Naive thymus-derived CD8-positive, alpha-beta T cell (primary cell): ENCODE results near the gene TMEM132D. TPM values are rescaled to one million over a fixed set of nuclear protein-coding genes. Genes with fewer than 3 reads are reported as not detected.

Experiments
- ATAC-seq, 2 donors: fragments of 150-1000 bp; cut with Tn5 transposase in 1 of 2; sonication (Bioruptor Pico), chemical (Tn5 transposase) in 1 of 2; 1 replicate in 1 of 2; 2 replicates in 1 of 2; pipeline ENCODE4 v1.10.0; 2021; ENCODE audit warnings: mild to moderate bottlenecking in 2 of 2, moderate library complexity in 2 of 2
- POLR2A ChIA-PET: fragments of 350-600 bp; sonication (Branson Sonifier 250); formaldehyde crosslinking; loops from one replicate; lab custom pipeline; 2021; ENCODE audit warnings: antibody characterized with exemption; lab: Charles Lee
- DNase-seq, 10 donors: peaks; one replicate each; pipeline versions ENCODE4 v3.0.0 to v3.0.0-alpha.2; 2020 to 2022
- H3K27ac Mint-ChIP-seq, 10 donors: one replicate each; pipeline ENCODE4 v1.8.0; 2020 to 2022; ENCODE audit warnings: mild to moderate bottlenecking in 10 of 10, mixed read lengths in 10 of 10, moderate library complexity in 4 of 10, inconsistent platforms in 1 of 10
- H3K27me3 Mint-ChIP-seq, 5 donors: one replicate each; pipeline ENCODE4 v1.8.0; 2021 to 2022; ENCODE audit warnings: mixed read lengths in 5 of 5
- H3K36me3 Mint-ChIP-seq, 3 donors: one replicate each; pipeline ENCODE4 v1.8.0; 2020 to 2022; ENCODE audit warnings: mixed read lengths in 3 of 3, mild to moderate bottlenecking in 2 of 3, inconsistent platforms in 1 of 3
- H3K4me1 Mint-ChIP-seq, 4 donors: one replicate each; pipeline ENCODE4 v1.8.0; 2021 to 2022; ENCODE audit warnings: mixed read lengths in 4 of 4
- H3K4me3 Mint-ChIP-seq, 10 donors: one replicate each; pipeline ENCODE4 v1.8.0; 2020 to 2022; ENCODE audit warnings: mild to moderate bottlenecking in 10 of 10, mixed read lengths in 10 of 10, moderate library complexity in 6 of 10, inconsistent platforms in 1 of 10
- H3K9me3 Mint-ChIP-seq, 9 donors: one replicate each; pipeline ENCODE4 v1.8.0; 2020 to 2022; ENCODE audit warnings: mixed read lengths in 9 of 9, mild to moderate bottlenecking in 3 of 9, inconsistent platforms in 1 of 9, moderate library complexity in 1 of 9
- polyA plus RNA-seq, 3 donors: library from polyadenylated mRNA; unstranded; fragments of 300-500 nt; fragmentation: Illumina TruSeq; gene quantifications; one replicate each; pipeline ENCODE4 v1.2.3, GENCODE V29; 2021
- total RNA-seq, 8 experiments: library from RNA in 2 of 8; stranded (reverse) in 2 of 8; gene quantifications; one replicate each; pipeline ENCODE4 v1.2.3 and lab custom pipeline; 2021 to 2026

The TMEM132D gene
- total and polyA plus RNA-seq, 5 experiments from 2014 or later = not detected

GRCh38 chr12:129571901-129572494 lies 331.8 kb downstream of the TMEM132D start:
- peaks cover 0 to 4% (median 0%) of the 10 kb centered on the region in 5 donors for H3K27me3 Mint-ChIP-seq
- peaks cover 0 to 11% (median 0%) of the 10 kb centered on the region in 9 donors for H3K9me3 Mint-ChIP-seq
- peaks cover 0 to 4% (median 0%) of the 10 kb centered on the region in 3 donors for H3K36me3 Mint-ChIP-seq
- DNase-seq (no peak), ATAC-seq (no peak)
- H3K27ac Mint-ChIP-seq = no peak overlapping the region
- peaks cover 0 to 3% (median 0%) of the 10 kb centered on the region in 4 donors for H3K4me1 Mint-ChIP-seq
- no peak overlapping the region for H3K4me3 Mint-ChIP-seq
- POLR2A ChIA-PET = no interaction called here

DNA sequence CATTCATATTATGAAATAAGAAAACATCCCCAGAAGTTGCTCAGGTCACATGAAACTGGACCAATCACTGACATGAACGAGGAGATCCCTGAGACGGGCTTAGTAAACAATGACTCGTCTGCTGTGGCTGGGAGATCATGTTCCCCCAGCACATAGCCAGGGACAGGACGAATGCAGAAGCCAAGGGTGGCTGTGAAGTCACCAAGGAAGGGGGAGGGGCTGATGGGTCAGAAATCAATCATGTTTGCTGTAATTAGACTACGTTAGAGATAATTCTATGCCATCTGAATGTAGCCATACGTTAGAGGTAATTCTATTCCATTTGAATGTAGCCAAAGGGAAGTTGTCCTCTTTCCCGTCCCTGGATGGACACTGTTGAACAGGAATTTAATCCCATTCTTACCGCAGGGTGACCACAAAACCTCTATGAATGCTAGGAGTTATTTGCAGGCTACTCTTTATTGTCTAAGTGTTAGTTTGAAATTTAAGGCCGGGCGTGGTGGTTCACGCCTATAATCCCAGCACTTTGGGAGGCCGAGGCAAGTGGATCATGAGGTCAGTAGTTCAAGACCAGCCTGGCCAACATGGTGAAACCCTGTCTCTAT lies 332.9 kb downstream of the TMEM132D start:
- peaks cover 0 to 11% (median 0%) of the 10 kb centered on the region in 9 donors for H3K9me3 Mint-ChIP-seq
- no peak for DNase-seq
- H3K36me3 Mint-ChIP-seq = peaks cover 0 to 4% (median 0%) of the 10 kb centered on the region in 3 donors
- peaks cover 0 to 4% (median 0%) of the 10 kb centered on the region in 5 donors for H3K27me3 Mint-ChIP-seq
- peaks cover 0 to 3% (median 0%) of the 10 kb centered on the region in 4 donors for H3K4me1 Mint-ChIP-seq
- no peak overlapping the region for H3K4me3 Mint-ChIP-seq
- H3K27ac Mint-ChIP-seq = no peak overlapping the region
- no peak for ATAC-seq
- POLR2A ChIA-PET = no interaction called here

DNA sequence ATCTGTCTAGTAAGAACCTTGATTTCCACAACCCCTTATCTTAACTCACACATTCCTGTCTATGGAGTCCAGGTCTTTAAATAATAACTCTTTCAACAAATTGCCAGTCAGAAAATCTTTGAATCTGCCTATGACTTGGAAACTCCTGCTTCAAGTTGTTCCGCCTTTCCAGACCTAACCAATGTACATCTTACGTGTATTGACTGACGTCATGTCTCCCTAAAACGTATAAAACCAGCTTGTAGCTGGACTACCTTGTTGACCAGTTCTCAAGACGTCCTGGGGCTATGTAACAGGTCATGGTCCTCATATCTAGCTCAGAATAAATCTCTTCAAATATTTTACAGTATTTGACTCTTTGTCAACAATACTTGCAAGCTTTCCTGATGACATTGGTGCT lies 337.0 kb downstream of the TMEM132D start:
- Mint-ChIP-seq H3K27me3 (peaks cover 0 to 3% (median 0%) of the 10 kb centered on the region in 5 donors), H3K4me3 (no peak overlapping the region), H3K36me3 (peaks cover 0 to 4% (median 0%) of the 10 kb centered on the region in 3 donors), H3K4me1 (no peaks in the 10 kb centered on the region), H3K27ac (no peak overlapping the region), H3K9me3 (peaks cover 0 to 17% (median 0%) of the 10 kb centered on the region in 9 donors)
- ATAC-seq (no peak), DNase-seq (no peak)
- POLR2A ChIA-PET = no interaction called here

DNA sequence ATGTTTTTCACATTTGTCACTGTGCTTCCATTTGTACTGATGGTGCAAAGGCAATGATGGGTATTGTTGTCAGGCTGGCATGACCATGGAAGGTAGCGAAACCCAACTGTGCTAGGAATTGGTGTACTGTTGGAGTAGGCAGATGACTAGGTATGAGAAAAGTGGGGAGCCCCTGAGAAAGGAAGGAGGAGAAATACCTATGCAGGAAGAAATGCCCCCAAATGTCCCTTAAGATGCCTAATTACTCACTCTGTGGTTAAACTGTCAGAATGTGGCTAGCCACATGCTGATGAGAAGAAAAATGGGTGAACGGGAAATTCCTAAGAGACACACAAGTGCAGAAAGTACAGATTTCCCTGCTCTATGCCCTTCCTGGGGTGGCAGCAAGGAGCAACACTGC lies 339.1 kb downstream of the TMEM132D start:
- Mint-ChIP-seq H3K27ac (no peak overlapping the region), H3K36me3 (no peaks in the 10 kb centered on the region), H3K9me3 (peaks cover 0 to 9% (median 0%) of the 10 kb centered on the region in 9 donors), H3K4me3 (no peak overlapping the region), H3K4me1 (no peaks in the 10 kb centered on the region), H3K27me3 (peaks cover 0 to 3% (median 0%) of the 10 kb centered on the region in 5 donors)
- no peak for DNase-seq
- no peak for ATAC-seq
- POLR2A ChIA-PET = no interaction called here

GRCh38 chr12:129563266-129563665 lies 340.6 kb downstream of the TMEM132D start:
- Mint-ChIP-seq H3K27me3 (peaks cover 0 to 3% (median 0%) of the 10 kb centered on the region in 5 donors), H3K4me3 (no peak overlapping the region), H3K9me3 (peaks cover 0 to 10% (median under 1%) of the 10 kb centered on the region in 9 donors), H3K4me1 (no peaks in the 10 kb centered on the region), H3K27ac (no peak overlapping the region), H3K36me3 (no peaks in the 10 kb centered on the region)
- ATAC-seq = no peak
- POLR2A ChIA-PET = no interaction called here
- DNase-seq = no peak

DNA sequence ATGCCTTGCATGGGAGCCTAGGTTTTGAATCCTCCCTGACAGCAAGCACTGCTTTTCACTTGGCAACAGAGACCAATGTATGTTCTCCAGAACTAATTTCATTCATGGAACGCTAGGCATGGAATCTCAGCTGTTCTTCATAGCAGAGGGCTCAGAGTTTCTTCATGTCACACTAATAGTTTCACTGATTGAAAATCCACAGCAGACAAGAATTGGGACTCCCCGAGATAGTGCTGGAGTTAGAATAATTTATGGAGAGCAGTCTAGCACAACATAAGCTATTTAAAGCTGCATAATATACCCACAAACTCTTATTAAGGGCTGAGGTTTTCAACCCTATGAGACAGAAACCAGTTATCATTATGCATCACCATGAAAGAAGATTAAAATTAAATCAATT lies 342.5 kb downstream of the TMEM132D start:
- Mint-ChIP-seq H3K27me3 (peaks cover 0 to 3% (median 0%) of the 10 kb centered on the region in 5 donors), H3K27ac (no peak overlapping the region), H3K4me1 (no peaks in the 10 kb centered on the region), H3K4me3 (no peak overlapping the region), H3K9me3 (peaks cover 0 to 13% (median 2%) of the 10 kb centered on the region in 9 donors), H3K36me3 (no peaks in the 10 kb centered on the region)
- ATAC-seq (no peak), DNase-seq (no peak)
- POLR2A ChIA-PET = no interaction called here

DNA sequence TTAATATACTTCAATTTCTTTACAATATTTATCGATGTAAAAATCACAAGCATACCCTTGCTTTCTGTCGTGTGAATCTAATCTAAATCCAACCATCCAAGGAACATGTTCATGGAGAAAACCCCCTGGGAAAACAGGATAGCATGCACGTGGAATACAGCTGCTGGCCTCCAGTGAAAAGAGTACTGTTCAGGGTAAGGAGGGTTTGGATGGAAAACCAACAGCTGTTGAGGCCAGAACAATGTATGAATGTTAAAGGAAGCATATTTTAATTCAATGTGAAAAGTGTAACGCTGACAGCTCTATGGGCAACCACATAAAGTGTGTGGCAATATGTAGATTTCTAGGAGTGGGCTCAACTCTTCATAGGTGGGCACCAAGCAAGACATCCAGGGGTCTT lies 344.0 kb downstream of the TMEM132D start:
- ATAC-seq (no peak), DNase-seq (no peak)
- no peak overlapping the region for H3K4me3 Mint-ChIP-seq
- no peaks in the 10 kb centered on the region for H3K36me3 Mint-ChIP-seq
- POLR2A ChIA-PET = no interaction called here
- no peak overlapping the region for H3K27ac Mint-ChIP-seq
- H3K9me3 Mint-ChIP-seq = peaks cover 0 to 13% (median 2%) of the 10 kb centered on the region in 9 donors
- H3K27me3 Mint-ChIP-seq = no peaks in the 10 kb centered on the region
- H3K4me1 Mint-ChIP-seq = no peaks in the 10 kb centered on the region

DNA sequence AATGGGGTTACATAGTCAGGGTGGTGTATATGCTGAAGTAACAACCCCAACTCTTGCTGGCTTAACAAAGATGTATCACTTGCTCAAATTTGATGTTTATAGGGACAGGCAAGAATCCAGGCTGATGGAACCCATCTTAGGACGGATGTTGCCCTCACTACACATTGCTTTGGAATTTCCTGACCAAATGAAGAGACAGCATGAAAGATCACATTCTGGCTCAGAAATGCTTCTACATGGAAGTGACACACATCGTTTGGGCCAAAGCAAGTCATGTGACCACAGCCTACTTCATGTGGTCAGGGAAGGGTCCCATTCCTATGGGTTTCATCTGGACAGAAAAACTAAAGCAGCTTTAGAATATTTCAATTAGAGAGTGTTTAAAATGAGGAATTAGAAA lies 345.8 kb downstream of the TMEM132D start:
- no peak overlapping the region for H3K27ac Mint-ChIP-seq
- H3K36me3 Mint-ChIP-seq = no peaks in the 10 kb centered on the region
- POLR2A ChIA-PET = no interaction called here
- H3K4me1 Mint-ChIP-seq = no peaks in the 10 kb centered on the region
- H3K27me3 Mint-ChIP-seq = peaks cover 0 to 13% (median 2%) of the 10 kb centered on the region in 5 donors
- DNase-seq (no peak), ATAC-seq (no peak)
- H3K9me3 Mint-ChIP-seq = peaks cover 0 to 16% (median 2%) of the 10 kb centered on the region in 9 donors
- H3K4me3 Mint-ChIP-seq = no peak overlapping the region

DNA sequence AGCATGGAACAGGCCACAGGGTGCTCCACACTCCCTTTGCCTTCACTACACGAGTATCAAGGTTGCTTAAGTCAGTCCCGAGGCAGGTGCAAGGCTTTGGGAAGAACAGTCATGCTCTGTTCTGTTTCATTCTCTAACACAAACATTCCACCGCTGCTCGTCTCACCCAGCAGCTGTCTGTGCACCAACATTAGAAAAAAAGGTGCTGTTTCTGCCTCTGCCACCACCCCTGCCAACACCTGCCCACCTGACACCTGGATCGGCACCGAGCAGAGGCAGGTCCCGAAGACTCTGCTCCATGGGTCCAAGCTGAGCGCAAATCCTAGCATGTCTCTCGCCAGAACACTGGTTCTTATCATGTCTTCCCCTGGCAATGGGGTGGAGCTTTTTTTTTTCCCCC lies 347.7 kb downstream of the TMEM132D start:
- no peaks in the 10 kb centered on the region for H3K4me1 Mint-ChIP-seq
- no peak overlapping the region for H3K4me3 Mint-ChIP-seq
- DNase-seq (no peak), ATAC-seq (no peak)
- peaks cover 0 to 5% (median 0%) of the 10 kb centered on the region in 3 donors for H3K36me3 Mint-ChIP-seq
- POLR2A ChIA-PET = no interaction called here
- H3K27ac Mint-ChIP-seq = no peak overlapping the region
- peaks cover 0 to 36% (median 8%) of the 10 kb centered on the region in 9 donors for H3K9me3 Mint-ChIP-seq
- H3K27me3 Mint-ChIP-seq = peaks cover 0 to 13% (median 2%) of the 10 kb centered on the region in 5 donors

DNA sequence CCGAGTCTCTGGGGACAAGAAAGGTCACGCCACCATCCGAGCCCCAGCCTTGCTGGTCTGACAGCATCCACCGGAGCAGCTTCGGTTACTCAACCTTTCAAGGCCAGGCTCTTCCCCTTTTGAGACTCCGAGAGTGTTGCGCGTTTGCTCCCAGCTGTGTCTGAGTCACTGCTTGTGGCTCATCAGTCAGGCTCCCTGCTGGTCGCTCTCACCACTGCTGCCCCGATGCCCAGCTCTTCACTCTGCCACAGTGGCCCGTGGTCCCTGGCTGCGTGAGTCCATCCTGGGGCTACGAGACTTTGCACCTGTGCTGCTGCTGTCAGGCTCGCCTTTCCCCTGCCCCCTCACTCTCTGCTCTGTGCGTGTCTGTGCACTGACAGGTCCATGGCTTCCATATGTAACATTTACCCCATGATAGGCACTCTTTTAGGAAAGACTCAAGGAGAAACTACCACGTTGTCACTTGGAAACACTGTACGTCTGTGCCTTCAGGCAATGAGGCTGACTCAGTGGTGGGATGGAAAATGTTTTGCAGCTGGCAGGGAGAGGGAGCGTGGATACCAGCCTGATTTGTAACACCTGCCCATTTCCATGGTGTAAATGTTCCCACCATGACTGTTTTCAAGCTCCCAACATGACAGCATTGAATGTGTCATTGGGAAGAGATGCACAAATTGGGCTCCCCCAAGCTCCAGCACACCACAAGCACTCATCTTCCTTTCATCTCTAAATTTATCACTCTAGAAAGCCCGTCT lies 350.7 kb downstream of the TMEM132D start:
- peaks cover 0 to 65% (median 12%) of the 10 kb centered on the region in 9 donors for H3K9me3 Mint-ChIP-seq
- no peak overlapping the region for H3K4me3 Mint-ChIP-seq
- H3K36me3 Mint-ChIP-seq = peaks cover 0 to 17% (median 0%) of the 10 kb centered on the region in 3 donors
- POLR2A ChIA-PET = no interaction called here
- peaks cover 0 to 13% (median 2%) of the 10 kb centered on the region in 5 donors for H3K27me3 Mint-ChIP-seq
- ATAC-seq = no peak
- H3K27ac Mint-ChIP-seq = no peak overlapping the region
- DNase-seq = no peak
- H3K4me1 Mint-ChIP-seq = no peaks in the 10 kb centered on the region

- Mint-ChIP-seq H3K27ac (no peak overlapping the region), H3K36me3 (peaks cover 0 to 17% (median 2%) of the 10 kb centered on the region in 3 donors), H3K27me3 (peaks cover 0 to 13% (median 2%) of the 10 kb centered on the region in 5 donors), H3K4me3 (no peak overlapping the region), H3K9me3 (peaks cover 0 to 66% (median 12%) of the 10 kb centered on the region in 9 donors), H3K4me1 (no peaks in the 10 kb centered on the region)
- POLR2A ChIA-PET = no interaction called here
- DNase-seq (no peak), ATAC-seq (no peak)
These were observed 352.4 kb downstream of the TMEM132D start for GRCh38 chr12:129551441-129551840.

DNA sequence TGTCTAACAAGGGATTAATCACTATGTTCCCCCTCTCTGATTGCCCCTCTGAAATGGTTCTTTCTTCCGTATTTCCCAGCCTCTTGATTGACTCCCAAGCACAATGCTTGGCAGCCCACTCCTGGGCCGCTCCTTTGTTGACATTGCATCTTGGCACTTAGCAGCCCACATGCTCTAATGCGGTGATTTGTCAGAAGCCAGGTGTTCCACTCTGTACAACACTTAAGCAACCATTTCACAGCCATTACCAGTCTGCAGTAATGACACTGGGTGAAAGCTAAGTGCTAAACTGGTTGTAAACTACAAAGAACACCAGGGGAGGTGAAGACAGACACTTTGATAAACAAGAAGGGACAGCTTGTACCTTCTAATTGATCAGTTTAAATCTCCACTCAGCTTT lies 353.5 kb downstream of the TMEM132D start:
- ATAC-seq (no peak), DNase-seq (no peak)
- H3K36me3 Mint-ChIP-seq = peaks cover 0 to 17% (median 2%) of the 10 kb centered on the region in 3 donors
- peaks cover 0 to 66% (median 12%) of the 10 kb centered on the region in 9 donors for H3K9me3 Mint-ChIP-seq
- no peak overlapping the region for H3K4me3 Mint-ChIP-seq
- H3K4me1 Mint-ChIP-seq = no peaks in the 10 kb centered on the region
- POLR2A ChIA-PET = no interaction called here
- no peak overlapping the region for H3K27ac Mint-ChIP-seq
- H3K27me3 Mint-ChIP-seq = peaks cover 0 to 13% (median 2%) of the 10 kb centered on the region in 5 donors

DNA sequence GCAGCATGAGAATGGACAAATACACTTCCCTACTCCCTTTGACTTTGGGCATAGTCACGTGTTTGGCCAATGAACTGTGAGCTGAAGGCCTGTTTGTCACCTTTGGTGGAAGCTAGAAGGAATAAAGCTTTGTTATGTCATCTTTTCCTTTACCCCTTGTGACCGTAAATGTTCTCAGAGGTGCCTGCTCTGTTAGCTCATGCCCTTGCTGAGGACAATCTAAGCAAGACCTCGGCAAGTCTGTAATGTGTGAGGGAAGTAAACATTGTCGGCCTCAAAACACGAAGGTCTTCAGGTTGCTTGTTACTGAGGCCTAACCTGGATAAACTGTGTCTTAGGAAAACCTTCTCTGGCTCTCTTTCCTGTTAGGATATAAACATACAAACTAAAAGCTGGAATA lies 354.2 kb downstream of the TMEM132D start:
- peaks cover 0 to 17% (median 2%) of the 10 kb centered on the region in 3 donors for H3K36me3 Mint-ChIP-seq
- H3K4me1 Mint-ChIP-seq = no peaks in the 10 kb centered on the region
- POLR2A ChIA-PET = no interaction called here
- H3K9me3 Mint-ChIP-seq = peaks cover 0 to 66% (median 12%) of the 10 kb centered on the region in 9 donors
- peaks cover 0 to 13% (median 2%) of the 10 kb centered on the region in 5 donors for H3K27me3 Mint-ChIP-seq
- no peak overlapping the region for H3K27ac Mint-ChIP-seq
- DNase-seq (no peak), ATAC-seq (no peak)
- H3K4me3 Mint-ChIP-seq = no peak overlapping the region
